Medulla oblongata (tissue), 1 donor: ENCODE data around the gene OR1L1.

Experiments used
- DNase-seq: peaks from one replicate; pipeline ENCODE4 v3.0.0-alpha.2; 2015; ENCODE audit errors: extremely low spot score

The OR1L1 gene, protein sequence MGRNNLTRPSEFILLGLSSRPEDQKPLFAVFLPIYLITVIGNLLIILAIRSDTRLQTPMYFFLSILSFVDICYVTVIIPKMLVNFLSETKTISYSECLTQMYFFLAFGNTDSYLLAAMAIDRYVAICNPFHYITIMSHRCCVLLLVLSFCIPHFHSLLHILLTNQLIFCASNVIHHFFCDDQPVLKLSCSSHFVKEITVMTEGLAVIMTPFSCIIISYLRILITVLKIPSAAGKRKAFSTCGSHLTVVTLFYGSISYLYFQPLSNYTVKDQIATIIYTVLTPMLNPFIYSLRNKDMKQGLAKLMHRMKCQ

GRCh38 chr9:122661416-122661815 is at the start of gene OR1L1:
TSS of gene OR1L1 (plus strand) at chr9:122661716. CDS start at chr9:122661716, 0 bp downstream.
- DNase-seq = no peak

DNA sequence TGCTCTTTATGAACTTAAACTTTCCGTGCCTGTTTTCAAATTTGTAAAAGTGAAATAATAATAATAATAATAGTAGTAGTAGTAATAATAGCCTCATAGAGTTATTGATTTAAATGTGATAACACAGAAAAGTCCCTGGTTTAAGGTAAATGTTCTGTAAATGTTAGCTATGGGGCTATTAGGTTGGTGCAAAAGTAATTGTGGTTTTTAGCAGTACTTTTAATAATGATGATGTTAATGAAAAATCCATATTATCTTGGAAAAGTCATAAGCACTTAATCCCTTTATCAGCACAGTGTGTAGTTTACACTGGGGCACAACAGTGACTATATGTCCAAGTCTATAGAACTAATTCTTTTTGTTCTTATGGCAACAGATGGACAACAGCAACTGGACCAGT is 47.2 kb upstream of the OR1L1 start, which contains the start of gene OR1Q1:
Gene OR1Q1 (plus strand): TSS at position 377 of the 400 bp plus-strand sequence. CDS start 0 bp downstream, at position 377.
- no peak for DNase-seq

DNA sequence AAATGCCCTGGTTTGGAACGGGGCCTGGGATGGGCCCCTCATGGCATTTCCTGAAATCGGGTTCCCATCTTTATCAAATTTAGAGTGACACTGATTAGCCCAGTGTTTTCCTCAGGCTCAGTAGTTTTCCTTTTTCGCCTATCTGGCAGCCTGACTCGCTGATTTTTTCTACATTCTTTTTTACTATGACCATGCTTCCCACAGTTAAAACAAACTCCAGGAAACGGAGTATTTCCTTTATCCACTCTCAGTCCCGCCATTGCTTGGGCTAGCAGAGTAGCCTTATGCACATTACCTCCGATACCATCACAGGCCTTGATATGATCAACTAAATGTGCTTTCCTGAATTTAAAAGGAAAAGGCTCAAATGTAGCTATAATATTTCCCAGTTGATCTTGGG is 41.5 kb upstream of the OR1L1 start:
- no peak for DNase-seq

GRCh38 chr9:122642226-122642625 is 19.3 kb upstream of the OR1L1 start:
- DNase-seq = no peak

GRCh38 chr9:122656378-122656777 is 5.1 kb upstream of the OR1L1 start:
- DNase-seq = no peak

DNA sequence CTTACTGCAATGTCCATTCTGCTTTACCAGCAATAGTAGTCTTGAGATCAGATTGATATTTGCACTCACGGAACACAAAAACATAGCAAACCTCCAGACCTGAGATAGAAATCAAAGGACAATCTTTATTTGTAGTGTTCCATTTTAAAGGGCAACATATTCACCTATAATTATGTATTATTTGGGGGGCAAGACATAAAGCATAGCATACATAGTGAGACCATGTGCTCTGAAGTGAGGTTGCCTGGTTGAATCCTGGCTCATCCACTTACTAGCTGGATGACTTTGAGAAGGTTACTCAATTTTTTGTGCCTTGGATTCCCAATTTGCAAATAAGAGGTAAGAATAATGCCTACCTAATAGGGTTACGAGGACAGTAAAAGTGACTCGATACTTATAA is 4.0 kb upstream of the OR1L1 start, which contains the start of gene OR1B1:
Gene OR1B1 (minus strand): TSS at position 101 of the 400 bp plus-strand sequence.
- no peak for DNase-seq

- DNase-seq = no peak
These were observed 11.0 kb downstream of the OR1L1 start for GRCh38 chr9:122672481-122672880.

DNA sequence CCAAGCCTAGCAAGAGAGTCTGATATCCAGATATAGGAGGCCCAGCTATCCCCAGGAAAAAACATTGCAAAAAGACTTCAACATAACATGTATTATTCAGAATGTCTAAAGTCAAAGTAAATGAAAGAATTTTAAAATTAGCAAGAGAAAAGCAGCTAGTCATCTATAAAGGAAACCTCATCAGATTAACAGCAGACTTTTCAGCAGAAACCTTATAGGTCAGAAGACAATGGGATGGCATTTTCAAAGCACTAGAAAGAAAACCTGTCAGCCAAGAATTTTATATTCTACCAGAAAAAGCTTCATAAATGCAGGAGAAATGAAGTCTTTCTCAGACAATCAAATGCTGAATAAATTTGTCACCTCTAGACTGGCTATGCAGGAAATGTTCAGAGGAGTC is 23.3 kb downstream of the OR1L1 start:
- no peak for DNase-seq

DNA sequence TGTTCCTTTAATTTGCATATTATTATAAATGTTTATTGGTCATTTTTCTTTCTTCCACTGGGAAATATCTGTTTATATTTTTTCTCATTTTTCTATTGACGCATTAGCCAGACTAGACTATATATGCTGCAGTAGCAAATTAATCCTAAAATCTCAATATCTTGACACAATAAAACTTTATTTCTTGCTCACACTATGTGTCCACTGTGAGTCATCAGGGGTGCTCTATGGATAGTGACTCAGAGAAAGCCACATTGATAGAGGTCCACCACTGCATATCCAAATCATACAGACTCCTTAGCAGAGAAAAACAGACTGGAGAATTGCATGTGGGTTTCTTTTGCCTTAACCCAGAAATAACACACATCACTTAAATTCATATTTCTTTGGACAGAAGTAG is 34.2 kb downstream of the OR1L1 start:
- no peak for DNase-seq
